ENCODE measurements around the gene ANKRD13C.

Gene ANKRD13C

GRCh38 chr1:70210820-70211219 is 143.7 kb downstream of the ANKRD13C start:
- H3K23ac ChIP-seq (ENCODE audit: low read length) = no peak overlapping the region
- H3K56ac ChIP-seq (ENCODE audit: low read length) = no peak overlapping the region
- H3K79me1 ChIP-seq (ENCODE audit: low read length) = peaks cover 6% of the 10 kb centered on the region
- H3K9ac ChIP-seq (ENCODE audit: low read length) = no peak overlapping the region
- DNase-seq = no peak
- peaks cover 49% of the 10 kb centered on the region for H3K79me2 ChIP-seq (ENCODE audit: control insufficient read depth, insufficient read depth, low read length)
- H3K4me1 ChIP-seq (ENCODE audit: control insufficient read depth, low read depth, low read length) = peaks cover 2% of the 10 kb centered on the region
- WGBS (ENCODE audit: extremely low coverage, insufficient coverage, low lambda C conversion rate) = no CpG with 5 or more reads among the region's 1 CpG
- H2BK120ac ChIP-seq (ENCODE audit: low read depth, low read length) = no peak overlapping the region
- no peaks in the 10 kb centered on the region for H3K36me3 ChIP-seq (ENCODE audit: control insufficient read depth, insufficient read depth, low read length)
- H2BK15ac ChIP-seq (replicated peaks; ENCODE audit: low read depth) = no peak overlapping the region
- H4K5ac ChIP-seq (ENCODE audit: low read length) = no peak overlapping the region
- no peak overlapping the region for H4K8ac ChIP-seq (ENCODE audit: low read depth, low read length)
- H3K4me3 ChIP-seq (ENCODE audit: low read length) = no peak overlapping the region
- H3K27me3 ChIP-seq (ENCODE audit: insufficient read depth, low read length, poor library complexity) = no peaks in the 10 kb centered on the region
- H2BK5ac ChIP-seq (ENCODE audit: low read length) = no peak overlapping the region
- no peak overlapping the region for H3K27ac ChIP-seq (ENCODE audit: low read depth, low read length)
- H3K4ac ChIP-seq (ENCODE audit: low read depth, low read length) = no peak overlapping the region
- H2AK5ac ChIP-seq (ENCODE audit: low read length) = no peak overlapping the region
- H3K18ac ChIP-seq (ENCODE audit: low read length) = no peak overlapping the region
- H3K4me2 ChIP-seq (ENCODE audit: low read length) = no peak overlapping the region

Measured in mesendoderm (in vitro differentiated cells).